ENCODE measurements around the gene IFNAR1.

DNA sequence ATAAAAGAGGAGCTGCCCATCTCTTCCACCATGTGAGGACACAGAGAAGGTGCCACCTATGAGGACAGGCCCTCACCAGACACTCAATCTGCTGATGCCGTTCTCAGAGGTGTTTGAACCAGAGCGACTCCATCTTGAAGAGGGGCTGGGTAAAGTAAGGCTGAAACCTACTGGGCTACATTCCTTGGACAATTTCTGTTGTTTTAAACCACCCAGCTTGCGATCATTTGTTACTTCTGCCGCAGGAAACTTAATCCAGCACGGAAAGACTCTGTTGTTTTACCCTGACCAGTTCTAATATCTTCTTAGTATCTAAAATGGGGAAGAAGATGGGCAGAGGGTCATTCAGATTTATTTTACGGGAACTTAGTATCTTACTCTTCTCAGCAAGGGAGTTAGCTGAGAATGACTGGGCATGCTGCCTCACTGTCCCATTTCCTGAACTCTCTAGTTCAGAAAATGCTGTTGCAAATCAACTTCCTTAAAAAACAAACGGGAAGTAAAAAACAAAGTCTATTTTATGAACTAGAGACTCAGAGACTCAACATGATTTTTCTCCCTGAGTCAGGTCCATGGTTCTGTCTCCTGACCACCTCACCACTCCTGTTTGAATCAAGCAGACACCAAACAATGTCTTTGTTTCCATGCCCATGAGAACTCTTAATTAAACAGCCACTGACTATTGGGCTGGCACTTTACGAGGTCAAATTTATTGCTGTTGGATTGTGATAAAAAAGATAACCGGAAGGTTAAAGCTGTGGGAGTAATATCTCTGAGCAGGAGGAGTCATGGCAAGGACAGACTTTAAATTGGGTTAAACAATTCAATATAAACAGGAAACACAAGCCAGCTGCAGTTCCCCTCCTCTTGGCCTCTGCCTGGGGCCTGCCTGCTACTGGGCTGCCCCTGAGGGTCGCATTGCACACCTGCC, 23.8 kb upstream of the IFNAR1 start:
- no peak for TF ChIP-seq CHD1 (IDR thresholded peaks at IDR 0.05; ENCODE audit: low read depth, low read length)
- no peak for TF ChIP-seq BRCA1 (IDR thresholded peaks at IDR 0.05; ENCODE audit: low read depth, low read length)
- no peak for TF ChIP-seq YY1 (IDR thresholded peaks at IDR 0.05; ENCODE audit: low read depth, low read length)
- no peak for TF ChIP-seq SIRT6 (IDR thresholded peaks at IDR 0.05; ENCODE audit: low read length)
- TF ChIP-seq EZH2 (IDR thresholded peaks at IDR 0.05; ENCODE audit: low read depth, low read length, severe bottlenecking), result no peak
- no peak for TF ChIP-seq HDAC6 (IDR thresholded peaks at IDR 0.05; ENCODE audit: low read depth, low read length)
- TF ChIP-seq POLR2A (IDR thresholded peaks at IDR 0.05; ENCODE audit: control extremely low read depth in 1 of 2, low read depth in 2 of 2, low read length in 2 of 2), result no peak
- TF ChIP-seq, protein P1, sequence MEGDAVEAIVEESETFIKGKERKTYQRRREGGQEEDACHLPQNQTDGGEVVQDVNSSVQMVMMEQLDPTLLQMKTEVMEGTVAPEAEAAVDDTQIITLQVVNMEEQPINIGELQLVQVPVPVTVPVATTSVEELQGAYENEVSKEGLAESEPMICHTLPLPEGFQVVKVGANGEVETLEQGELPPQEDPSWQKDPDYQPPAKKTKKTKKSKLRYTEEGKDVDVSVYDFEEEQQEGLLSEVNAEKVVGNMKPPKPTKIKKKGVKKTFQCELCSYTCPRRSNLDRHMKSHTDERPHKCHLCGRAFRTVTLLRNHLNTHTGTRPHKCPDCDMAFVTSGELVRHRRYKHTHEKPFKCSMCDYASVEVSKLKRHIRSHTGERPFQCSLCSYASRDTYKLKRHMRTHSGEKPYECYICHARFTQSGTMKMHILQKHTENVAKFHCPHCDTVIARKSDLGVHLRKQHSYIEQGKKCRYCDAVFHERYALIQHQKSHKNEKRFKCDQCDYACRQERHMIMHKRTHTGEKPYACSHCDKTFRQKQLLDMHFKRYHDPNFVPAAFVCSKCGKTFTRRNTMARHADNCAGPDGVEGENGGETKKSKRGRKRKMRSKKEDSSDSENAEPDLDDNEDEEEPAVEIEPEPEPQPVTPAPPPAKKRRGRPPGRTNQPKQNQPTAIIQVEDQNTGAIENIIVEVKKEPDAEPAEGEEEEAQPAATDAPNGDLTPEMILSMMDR (IDR thresholded peaks at IDR 0.05; ENCODE audit: control extremely low read depth in 1 of 3, insufficient read depth in 1 of 3, low read depth in 1 of 3, low read length in 3 of 3), result no peak
- TF ChIP-seq MAX (IDR thresholded peaks at IDR 0.05), result no peak
- TF ChIP-seq TCF12 (IDR thresholded peaks at IDR 0.05; ENCODE audit: low read depth, low read length), result no peak
- TF ChIP-seq, protein P2, sequence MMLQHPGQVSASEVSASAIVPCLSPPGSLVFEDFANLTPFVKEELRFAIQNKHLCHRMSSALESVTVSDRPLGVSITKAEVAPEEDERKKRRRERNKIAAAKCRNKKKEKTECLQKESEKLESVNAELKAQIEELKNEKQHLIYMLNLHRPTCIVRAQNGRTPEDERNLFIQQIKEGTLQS (IDR thresholded peaks at IDR 0.05; ENCODE audit: insufficient read depth, low read depth, low read length), result no peak
- no peak for TF ChIP-seq ZNF274 (IDR thresholded peaks at IDR 0.05; ENCODE audit: borderline replicate concordance, extremely low read depth, low read length)
- no peak for TF ChIP-seq ASH2L (IDR thresholded peaks at IDR 0.05; ENCODE audit: low read length)
- TF ChIP-seq SIN3A (conservative IDR thresholded peaks at IDR 0.05 in 1 of 2, IDR thresholded peaks at IDR 0.05 in 1 of 2; ENCODE audit: low read depth in 1 of 2, low read length in 2 of 2), result no peak
